HG03039 (cell line): ENCODE data around the gene PXT1.

Source experiments
- ATAC-seq: cut with Tn5 transposase; IDR thresholded peaks from one replicate; pipeline ENCODE4 v1.9.1; 2021; ENCODE audit warnings: mild to moderate bottlenecking, moderate library complexity; ENCODE audit not compliant: unreplicated experiment

Gene PXT1

GRCh38 chr6:36349240-36349639, 93.4 kb downstream of the PXT1 start:
- ATAC-seq, result no peak

GRCh38 chr6:36347621-36348020, 95.0 kb downstream of the PXT1 start:
- no peak for ATAC-seq

- no peak for ATAC-seq
Observed at GRCh38 chr6:36346486-36347273, 96.0 kb downstream of the PXT1 start.

- no peak for ATAC-seq
Observed at GRCh38 chr6:36345681-36346466, 96.8 kb downstream of the PXT1 start.

- no peak for ATAC-seq
Observed at GRCh38 chr6:36343109-36343680, 99.5 kb downstream of the PXT1 start.

- no peak for ATAC-seq
Observed at GRCh38 chr6:36340618-36341454, 101.8 kb downstream of the PXT1 start.
